ENCODE data around the gene SLC2A2. TPM values are rescaled to one million over a fixed set of nuclear protein-coding genes. Genes with fewer than 3 reads are reported as not detected.

Gene SLC2A2
- total RNA-seq, 1 donor from 2014 or later, result not detected

Other genes with a start within 250 kb of the SLC2A2 start
- gene RPL22L1, start 156.5 kb downstream of the SLC2A2 start, total RNA-seq, result 74.4 and 119 TPM in 2 replicates
- 4.9 and 11.7 TPM in 2 replicates for gene EIF5A2, start 118.1 kb downstream of the SLC2A2 start, total RNA-seq